Activated B cell treated with CpG ODN at 0.5 μM for 24 hours (primary cell): ENCODE measurements around the gene TPCN2. TPM values are rescaled to one million over a fixed set of nuclear protein-coding genes. Genes with fewer than 3 reads are reported as not detected.

ENCODE experiments used
- ATAC-seq: fragments of 200-7000 bp; cut with Tn5 transposase; one replicate; pipeline ENCODE4 v1.10.0; 2021; ENCODE audit warnings: low read depth, mild to moderate bottlenecking, moderate library complexity
- CTCF ChIA-PET: fragments of 350-600 bp; sonication (Branson Sonifier 250); formaldehyde crosslinking; loops from one replicate; lab custom pipeline; 2021; ENCODE audit warnings: antibody characterized with exemption; lab: Charles Lee
- POLR2A ChIA-PET: fragments of 350-600 bp; sonication (Branson Sonifier 250); formaldehyde crosslinking; loops from one replicate; lab custom pipeline; 2021; ENCODE audit warnings: antibody characterized with exemption; lab: Charles Lee
- DNase-seq: peaks from one replicate; pipeline ENCODE4 v3.0.0; 2022
- H3K27ac Mint-ChIP-seq: one replicate; pipeline ENCODE4 v1.8.0; 2020; ENCODE audit warnings: mixed read lengths
- H3K27me3 Mint-ChIP-seq: one replicate; pipeline ENCODE4 v1.8.0; 2021; ENCODE audit warnings: mixed read lengths
- H3K36me3 Mint-ChIP-seq: one replicate; pipeline ENCODE4 v1.8.0; 2021; ENCODE audit warnings: low read depth, mixed read lengths
- H3K4me1 Mint-ChIP-seq: one replicate; pipeline ENCODE4 v1.8.0; 2021; ENCODE audit warnings: mixed read lengths
- H3K4me3 Mint-ChIP-seq: one replicate; pipeline ENCODE4 v1.8.0; 2020; ENCODE audit warnings: mild to moderate bottlenecking, mixed read lengths
- H3K9me3 Mint-ChIP-seq: one replicate; pipeline ENCODE4 v1.8.0; 2020; ENCODE audit warnings: mixed read lengths
- CTCF ChIP-seq: fragments of 200-600 bp; IDR thresholded peaks from one replicate; pipeline ENCODE4 v1.8.0; 2022; ENCODE audit warnings: antibody characterized with exemption, mild to moderate bottlenecking
- intact Hi-C: fragments of 100-400 bp; cut with micrococcal nuclease; formaldehyde crosslinking; loops from one replicate; pipeline ENCODE4 v1.15.1; 2024
- total RNA-seq: library from RNA; stranded (reverse); gene quantifications from 2 replicates; pipeline ENCODE4 v1.2.3, GENCODE V29; 2022

The TPCN2 gene
- total RNA-seq, 1 donor from 2014 or later: 35.4 TPM

GRCh38 chr11:69113646-69114340, 65.1 kb downstream of the TPCN2 start:
- H3K27me3 Mint-ChIP-seq: no peaks in the 10 kb centered on the region
- no peaks in the 10 kb centered on the region for H3K4me1 Mint-ChIP-seq
- POLR2A ChIA-PET: interaction anchor here (0.6 kb wide), 1 partner anchor 525 kb away, joined by 9 read pairs; no protein-coding TSS in a partner anchor
- no peak for DNase-seq
- CTCF ChIA-PET: no interaction called here
- no peaks in the 10 kb centered on the region for H3K9me3 Mint-ChIP-seq
- intact Hi-C loops: no loop called here
- H3K27ac Mint-ChIP-seq: no peak overlapping the region
- H3K36me3 Mint-ChIP-seq: no peaks in the 10 kb centered on the region
- TF ChIP-seq CTCF: no peak
- no peak for ATAC-seq
- H3K4me3 Mint-ChIP-seq: no peak overlapping the region

GRCh38 chr11:69114362-69114761, 65.6 kb downstream of the TPCN2 start:
- no peak overlapping the region for H3K27ac Mint-ChIP-seq
- TF ChIP-seq CTCF: no peak
- no peak overlapping the region for H3K4me3 Mint-ChIP-seq
- no peak for DNase-seq
- POLR2A ChIA-PET: no interaction called here
- H3K27me3 Mint-ChIP-seq: no peaks in the 10 kb centered on the region
- CTCF ChIA-PET: no interaction called here
- no peaks in the 10 kb centered on the region for H3K4me1 Mint-ChIP-seq
- H3K36me3 Mint-ChIP-seq: no peaks in the 10 kb centered on the region
- intact Hi-C loops: no loop called here
- peaks cover 3% of the 10 kb centered on the region for H3K9me3 Mint-ChIP-seq
- no peak for ATAC-seq

GRCh38 chr11:69114811-69115523, 66.2 kb downstream of the TPCN2 start:
- H3K36me3 Mint-ChIP-seq: no peaks in the 10 kb centered on the region
- no peaks in the 10 kb centered on the region for H3K4me1 Mint-ChIP-seq

GRCh38 chr11:69115586-69116560, 67.1 kb downstream of the TPCN2 start:
- ChIA-PET CTCF (no interaction called here), POLR2A (no interaction called here)
- intact Hi-C loops: no loop called here
- Mint-ChIP-seq H3K9me3 (peaks cover 4% of the 10 kb centered on the region), H3K36me3 (no peaks in the 10 kb centered on the region), H3K4me3 (no peak overlapping the region), H3K27ac (no peak overlapping the region), H3K4me1 (peaks cover 1% of the 10 kb centered on the region), H3K27me3 (peaks cover 2% of the 10 kb centered on the region)
- TF ChIP-seq CTCF: no peak
- ATAC-seq: no peak
- DNase-seq: no peak

More at GRCh38 chr11:69114811-69115523, 66.2 kb downstream of the TPCN2 start:
- TF ChIP-seq CTCF: no peak
- CTCF ChIA-PET: no interaction called here
- ATAC-seq (no peak), DNase-seq (no peak)
- Mint-ChIP-seq H3K4me3 (no peak overlapping the region), H3K27ac (no peak overlapping the region), H3K27me3 (no peaks in the 10 kb centered on the region), H3K9me3 (peaks cover 4% of the 10 kb centered on the region)
- intact Hi-C loops: no loop called here
- POLR2A ChIA-PET: no interaction called here
